HG02678 (cell line): ENCODE measurements around the gene MASP1.

ENCODE experiments used
- ATAC-seq: cut with Tn5 transposase; IDR thresholded peaks from one replicate; pipeline ENCODE4 v1.9.1; 2021; ENCODE audit warnings: mild to moderate bottlenecking, moderate library complexity; ENCODE audit not compliant: unreplicated experiment

Gene MASP1

DNA sequence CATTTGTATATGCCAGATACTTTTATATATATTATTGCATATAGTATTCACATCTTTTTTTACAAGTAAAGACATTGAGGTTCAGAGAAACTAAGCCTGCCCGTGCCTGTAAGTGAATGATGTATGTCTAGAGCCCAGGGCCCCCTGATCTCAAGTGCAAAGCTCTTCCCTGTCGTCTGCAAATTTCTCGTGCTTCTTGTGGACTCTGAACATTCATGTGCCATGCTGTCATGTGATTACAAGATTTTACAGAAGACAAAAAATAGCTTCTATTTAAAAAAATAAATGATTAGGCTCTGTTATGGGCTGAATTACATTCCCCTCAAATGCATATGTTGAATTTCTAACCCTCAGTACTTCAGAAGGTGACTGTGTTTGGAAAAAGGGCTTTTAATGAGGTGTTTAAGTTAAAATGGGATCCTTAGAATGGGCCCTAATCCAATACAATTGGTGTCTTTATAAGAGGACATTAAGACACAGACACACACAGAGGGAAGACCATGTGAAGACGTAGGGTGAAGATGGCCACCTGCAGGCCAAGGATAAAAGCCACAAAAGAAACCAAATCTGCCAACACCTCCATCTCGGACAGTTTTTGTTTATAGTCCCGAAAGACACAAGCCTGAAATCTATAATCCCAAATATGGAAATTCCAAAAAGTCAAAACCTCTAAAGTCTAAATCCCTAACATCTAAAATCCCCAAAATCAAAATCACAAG, 3.9 kb upstream of the MASP1 start:
- no peak for ATAC-seq

GRCh38 chr3:187293516-187294430, 2.2 kb upstream of the MASP1 start:
- ATAC-seq: no peak

DNA sequence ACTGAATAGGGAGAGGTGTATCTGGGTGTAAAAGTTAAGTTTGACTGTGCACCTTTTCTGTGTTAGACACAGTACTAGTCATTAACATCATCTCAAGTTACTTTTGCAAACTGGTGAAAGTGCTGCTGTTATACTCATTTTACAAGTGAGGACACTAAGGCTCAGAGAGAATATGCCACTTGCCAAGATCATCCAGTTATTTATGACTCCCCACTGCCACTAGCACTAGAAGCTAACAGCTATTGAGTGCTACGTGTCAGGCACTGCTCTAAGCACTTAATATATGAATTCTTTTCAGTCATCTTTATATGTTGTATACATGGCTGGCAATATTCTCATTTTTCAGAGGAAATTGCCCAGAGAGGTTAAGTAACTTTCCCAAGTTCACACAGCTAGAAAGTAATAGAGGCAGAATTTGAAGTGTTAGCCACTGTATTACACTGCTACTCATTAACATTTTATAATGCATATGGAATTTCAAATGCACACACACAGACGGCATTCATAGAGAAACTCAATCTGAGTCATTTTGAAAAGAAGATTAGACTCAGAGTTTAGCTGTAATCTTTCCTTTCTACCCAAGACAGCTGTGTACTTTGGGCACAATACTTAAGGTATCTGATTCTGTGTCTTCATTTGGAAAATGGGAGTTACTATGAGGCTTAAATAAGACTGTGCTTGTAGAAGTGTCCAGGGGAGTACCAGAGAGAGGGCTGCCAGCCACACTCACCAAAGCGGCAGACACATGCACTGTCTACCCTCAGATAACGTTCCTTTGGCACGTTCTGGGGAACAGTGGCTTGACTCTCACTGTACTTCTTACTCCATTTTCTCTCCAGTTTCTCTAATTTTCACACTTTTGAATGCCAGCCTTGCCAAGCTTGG, 1.3 kb upstream of the MASP1 start:
- ATAC-seq: no peak

GRCh38 chr3:187292181-187292580, 644 bp upstream of the MASP1 start:
- ATAC-seq: no peak

DNA sequence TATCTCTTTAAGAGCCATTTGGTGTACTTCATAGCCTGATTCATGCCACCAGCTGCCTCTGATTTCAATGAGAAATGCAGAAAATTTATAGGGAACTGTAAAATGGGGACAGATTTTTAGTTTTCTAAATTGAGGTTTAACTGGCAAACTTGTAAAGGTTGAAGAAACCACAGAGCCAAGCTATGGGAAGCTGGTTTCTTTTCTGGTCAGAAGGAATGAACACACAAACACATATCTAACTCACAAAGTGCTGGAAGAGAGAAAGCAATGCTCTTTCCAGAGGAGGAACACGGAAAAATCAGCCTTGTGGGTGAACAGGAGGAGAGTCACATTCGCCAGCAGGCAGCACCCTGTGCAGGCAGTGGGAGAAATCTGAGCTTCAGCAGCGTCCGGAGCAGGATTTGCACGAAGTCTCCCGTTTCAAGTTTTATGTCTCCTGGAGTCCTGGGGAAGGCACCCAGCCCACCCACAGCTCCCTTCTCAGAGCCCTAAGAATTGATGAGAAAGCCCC, 481 bp downstream of the MASP1 start:
- ATAC-seq: no peak

GRCh38 chr3:187290503-187290902, 1.0 kb downstream of the MASP1 start:
- no peak for ATAC-seq

- no peak for ATAC-seq
Measured at GRCh38 chr3:187288855-187289605, 2.5 kb downstream of the MASP1 start.

DNA sequence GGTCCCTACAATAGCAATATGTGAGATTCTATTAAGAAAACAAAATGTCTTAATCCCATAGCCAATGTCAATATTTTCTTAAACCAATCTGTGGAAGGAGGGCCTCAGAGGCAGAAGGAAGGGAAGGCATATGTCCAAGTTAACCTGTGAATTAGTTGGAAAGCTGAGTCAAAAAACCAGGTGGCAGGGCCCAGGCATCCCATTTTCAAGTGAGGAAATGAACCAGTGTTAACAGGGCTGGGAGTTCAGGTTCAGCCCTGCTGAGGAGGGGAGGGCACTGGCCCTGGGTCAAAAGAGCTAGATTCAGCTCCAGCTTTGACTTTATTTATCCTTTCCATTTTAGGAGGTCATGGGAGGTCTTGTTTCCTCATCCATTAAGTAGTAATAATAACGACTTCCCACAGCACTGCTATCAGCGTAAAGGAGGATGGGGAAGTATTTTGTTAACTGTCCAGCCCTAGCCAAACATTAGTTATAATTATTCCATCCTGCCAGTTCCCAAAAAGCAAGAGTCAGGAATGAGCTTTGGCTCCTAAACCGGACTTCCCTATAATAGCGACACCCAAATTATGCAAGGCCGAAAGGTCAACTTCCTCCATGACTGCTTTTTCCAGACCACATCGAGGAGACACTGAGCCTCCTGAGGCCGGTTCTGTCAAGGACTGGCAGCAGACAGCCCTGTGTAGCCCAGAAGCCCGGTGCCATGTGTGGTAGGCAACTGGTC, 3.2 kb downstream of the MASP1 start:
- ATAC-seq: no peak

DNA sequence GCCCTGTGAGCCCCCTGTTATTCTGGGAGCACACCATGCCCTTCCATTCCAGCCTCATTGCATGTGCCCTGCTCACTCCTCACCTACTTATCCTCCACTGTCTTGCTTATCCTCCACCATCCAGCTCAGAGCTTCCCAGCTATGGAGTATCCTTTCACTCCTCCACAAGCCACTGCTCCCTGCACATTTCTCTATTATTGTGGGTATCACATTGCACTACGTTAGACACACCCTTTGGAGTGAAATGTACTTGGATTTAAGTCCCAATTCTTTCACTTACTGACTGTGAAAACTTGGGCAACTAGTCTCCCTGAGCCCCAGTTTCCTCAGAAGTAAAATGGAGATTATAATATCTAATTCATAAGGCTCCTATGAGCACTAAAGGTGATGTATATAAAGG, 4.3 kb downstream of the MASP1 start:
- ATAC-seq: no peak

DNA sequence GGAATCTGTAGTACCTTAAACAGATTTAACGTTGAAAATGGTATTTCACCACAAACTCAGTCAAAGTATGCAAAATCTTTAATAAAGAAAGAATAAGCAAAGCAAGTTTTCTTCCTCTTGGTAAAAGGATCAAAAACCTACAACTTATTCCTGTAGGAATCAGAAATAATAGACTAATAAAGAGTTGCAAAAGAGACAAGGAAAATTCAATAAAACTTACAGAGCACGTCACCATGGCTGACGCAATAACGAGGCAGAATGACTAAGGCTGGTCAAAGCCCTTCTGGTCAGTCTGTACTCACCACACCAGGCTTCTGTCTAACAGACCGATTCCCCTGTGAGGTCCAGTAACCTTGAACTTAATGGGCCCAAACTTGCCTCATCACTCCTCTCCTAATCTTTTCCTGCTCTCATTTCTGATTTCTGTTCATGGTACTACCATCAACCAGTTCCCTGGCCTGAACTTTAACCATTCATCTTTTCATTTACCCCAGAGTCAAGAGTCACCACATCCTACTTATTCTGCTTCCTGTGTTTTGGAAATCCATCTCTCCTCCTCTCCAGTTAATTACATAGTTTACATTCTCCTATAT, 5.0 kb downstream of the MASP1 start:
- ATAC-seq: no peak

DNA sequence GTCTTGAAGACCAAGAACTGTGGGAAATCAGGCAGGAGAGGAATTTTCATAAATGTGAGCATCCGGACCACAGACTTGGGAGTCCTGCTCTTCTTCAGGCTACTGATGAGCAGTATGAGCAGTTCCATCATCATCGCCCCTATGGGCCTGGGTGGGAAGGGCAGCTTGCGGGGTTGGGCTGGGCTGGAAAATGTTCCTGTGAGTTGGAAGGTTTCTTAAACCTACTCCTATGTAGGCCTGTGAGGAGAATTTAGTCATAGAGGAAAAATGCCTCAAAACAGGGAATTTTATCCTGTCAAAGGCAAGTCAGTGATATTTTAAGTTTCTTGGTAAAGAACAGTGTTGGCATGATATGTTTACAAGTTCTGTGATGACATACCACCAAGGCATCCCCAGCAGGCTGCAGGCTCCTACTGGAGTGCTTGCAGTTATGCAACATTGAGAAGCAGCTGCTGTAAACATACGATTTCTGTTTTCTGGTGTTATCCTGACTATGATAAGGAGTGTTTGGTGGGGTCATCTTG, 10.3 kb downstream of the MASP1 start:
- no peak for ATAC-seq

DNA sequence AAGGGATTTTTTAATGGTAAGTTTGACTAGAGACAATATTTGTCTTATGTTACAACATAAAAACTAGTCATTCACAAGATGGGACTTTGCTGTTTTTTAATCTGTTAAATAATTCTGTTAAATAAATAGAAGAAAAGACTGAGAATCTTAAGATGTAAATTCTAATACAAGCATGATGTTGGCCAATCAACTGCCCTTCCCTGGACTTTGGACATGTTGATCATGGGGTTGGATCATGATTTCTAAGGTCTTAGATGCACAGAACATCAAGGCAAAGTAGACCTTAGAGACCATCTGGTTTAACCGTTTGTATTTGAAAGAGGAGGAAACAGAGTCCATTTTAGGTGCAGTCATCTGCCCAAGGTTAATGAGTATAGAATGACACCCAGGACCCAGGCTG, 10.9 kb downstream of the MASP1 start:
- no peak for ATAC-seq

GRCh38 chr3:187277129-187277462, 14.4 kb downstream of the MASP1 start:
- no peak for ATAC-seq

DNA sequence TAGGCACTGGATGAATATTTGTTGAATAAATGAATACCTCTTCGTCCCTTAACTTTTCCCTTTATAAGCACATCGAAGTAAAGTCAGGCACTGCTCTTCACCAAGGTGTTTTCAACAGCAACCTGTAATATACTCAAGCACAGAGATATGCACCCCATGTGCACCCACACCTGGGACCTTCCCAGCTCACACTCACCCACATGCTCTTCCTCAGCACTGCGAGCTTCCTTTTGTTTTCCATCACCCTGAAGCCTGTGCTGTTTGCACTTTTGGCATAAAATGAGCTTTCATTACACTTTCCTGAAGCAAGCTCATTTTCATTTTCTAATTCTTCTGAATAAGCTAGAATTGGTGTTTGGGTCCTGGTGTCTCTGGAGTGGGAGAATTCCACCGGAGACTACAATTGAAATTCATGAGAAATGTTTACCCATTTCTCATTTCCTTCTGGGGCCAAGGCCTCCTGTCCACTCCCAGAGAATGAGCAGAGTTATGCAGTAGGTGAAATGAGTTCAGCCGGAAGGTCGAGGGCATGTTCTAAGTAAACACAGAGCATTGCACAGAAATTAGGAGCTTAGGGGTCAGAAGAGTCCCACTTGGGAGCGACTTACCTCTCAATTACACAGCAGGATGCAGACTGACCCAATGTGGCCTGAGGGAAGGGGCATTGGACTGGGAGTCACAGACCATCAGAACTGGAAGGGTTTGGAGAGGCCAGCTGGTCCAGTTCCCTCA, 15.0 kb downstream of the MASP1 start:
- no peak for ATAC-seq

- ATAC-seq: no peak
Measured at GRCh38 chr3:187274977-187275338, 16.6 kb downstream of the MASP1 start.

GRCh38 chr3:187274315-187274976, 17.1 kb downstream of the MASP1 start:
- no peak for ATAC-seq

GRCh38 chr3:187271582-187271981, 20.0 kb downstream of the MASP1 start:
- ATAC-seq: no peak

DNA sequence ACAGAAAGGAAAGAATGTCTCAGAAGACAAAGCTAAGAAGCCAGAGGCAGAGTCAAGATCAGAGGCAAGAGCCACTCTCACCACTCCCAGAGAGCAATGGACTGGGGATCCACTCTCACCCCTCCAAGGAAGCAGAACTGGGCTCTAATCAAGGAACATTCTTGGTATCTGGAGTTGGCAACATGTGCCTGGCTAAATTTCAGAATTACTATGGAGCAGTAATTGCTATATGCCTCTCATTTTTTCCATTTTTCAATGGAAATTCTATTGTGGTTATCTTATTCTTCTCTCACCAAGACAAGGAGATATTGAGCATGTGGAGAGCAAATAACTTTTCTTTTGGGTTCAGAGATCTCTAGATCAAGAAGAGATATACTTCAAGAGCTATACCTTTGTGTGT, 22.1 kb downstream of the MASP1 start:
- ATAC-seq: no peak
